ENCODE measurements around the gene CRAMP1.
A peak's percentile ranks its signal among the peaks of the same experiment; 100 is the strongest.
"Not testable (repeated sequence)": the region's sequence is repeated elsewhere in the genome, so short reads cannot be mapped to it uniquely, and the experiment has no call there.

The CRAMP1 gene

DNA sequence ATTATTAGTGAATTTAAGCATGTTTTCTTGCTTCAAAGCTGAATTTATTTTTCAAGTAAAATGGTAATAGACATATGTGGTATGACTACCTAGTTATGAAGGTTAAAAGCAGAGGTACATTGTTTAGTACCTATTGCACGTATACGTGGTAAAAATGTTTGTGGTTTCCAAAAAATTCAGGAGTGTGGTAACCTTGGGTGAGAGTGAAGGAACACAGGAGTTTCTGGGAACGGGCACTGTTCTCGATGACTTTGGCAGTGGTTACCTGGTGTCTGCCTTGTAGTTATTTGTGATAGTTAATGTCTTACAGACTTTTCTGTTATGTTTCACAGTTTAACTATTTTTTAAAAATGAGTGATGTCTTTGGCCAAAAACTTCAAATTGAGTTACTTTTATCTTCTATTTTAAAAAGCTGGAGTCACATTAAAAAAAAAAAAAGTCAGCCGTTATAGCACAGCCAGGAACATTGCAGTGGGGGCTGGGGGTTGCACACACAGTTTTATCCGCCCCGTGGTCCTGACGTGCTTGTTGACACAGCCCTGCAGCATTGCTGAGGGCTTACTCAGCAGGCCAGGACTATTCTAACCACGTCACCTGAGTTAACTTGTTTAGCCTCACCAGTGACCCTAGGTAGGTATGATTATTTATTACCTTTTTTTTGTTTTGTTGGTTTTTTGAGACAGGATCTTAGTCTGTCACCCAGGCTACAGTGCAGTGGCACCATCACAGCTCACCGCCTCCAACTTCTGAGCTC lies 76.8 kb downstream of the CRAMP1 start:
- DNase-seq = no peak

DNA sequence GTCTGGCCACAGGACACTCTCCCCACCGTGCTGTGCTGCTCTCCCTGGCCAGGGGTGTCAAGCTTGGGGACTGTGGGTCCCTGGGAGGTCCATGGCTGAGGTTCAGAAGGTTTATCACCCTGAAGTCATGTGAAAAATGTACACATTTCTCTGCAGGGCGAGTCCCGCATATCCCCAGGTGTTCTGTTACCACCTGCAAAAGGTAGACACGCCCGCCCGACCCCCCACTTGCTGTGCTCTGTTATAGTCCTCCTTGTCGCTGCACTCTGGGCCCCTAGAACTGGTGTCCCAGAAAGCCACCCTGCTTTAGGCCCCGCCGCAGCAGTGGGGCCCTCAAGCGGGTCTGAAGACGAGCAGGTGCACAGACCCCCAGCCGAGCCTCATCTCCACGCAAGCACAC lies 77.7 kb downstream of the CRAMP1 start:
- no peak for DNase-seq

DNA sequence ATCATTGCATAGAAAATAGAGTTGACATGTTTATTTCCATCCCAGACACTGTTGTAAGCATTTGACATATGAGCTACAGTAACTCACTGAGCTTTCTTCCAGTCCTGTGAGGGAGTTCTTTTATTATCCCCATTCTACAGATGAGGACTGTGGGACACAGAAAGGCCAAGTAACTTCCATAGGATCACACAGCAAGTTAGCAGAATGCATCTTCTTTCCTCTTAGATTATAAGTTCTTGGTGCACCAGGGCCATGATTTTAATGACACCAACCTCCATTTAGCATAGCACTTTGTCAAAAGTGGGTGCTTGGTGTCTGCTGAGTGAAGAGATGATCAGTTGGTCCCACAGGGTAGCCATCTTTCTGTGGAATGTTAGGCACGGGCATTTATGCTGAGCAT lies 78.7 kb downstream of the CRAMP1 start:
- DNase-seq = no peak

DNA sequence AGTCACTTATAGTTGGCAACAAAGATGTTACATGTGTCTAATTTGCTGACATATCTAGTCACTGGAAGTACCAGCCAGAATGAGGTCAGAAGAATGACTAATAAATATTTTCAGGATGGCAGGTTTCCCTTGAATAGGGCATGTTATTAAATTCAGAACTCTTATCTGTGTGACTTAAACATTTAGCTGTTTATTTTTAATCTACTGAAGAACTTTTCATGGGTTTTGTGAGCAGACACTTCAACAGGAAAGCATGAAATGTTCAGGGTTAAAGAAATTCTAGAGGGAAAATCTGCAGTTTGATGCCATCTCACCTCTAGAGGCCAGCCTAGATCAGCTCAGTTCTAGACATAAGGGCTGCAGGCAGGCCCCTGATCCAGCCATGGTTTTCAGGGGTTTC lies 79.1 kb downstream of the CRAMP1 start:
- DNase-seq = peak; percentile 19

DNA sequence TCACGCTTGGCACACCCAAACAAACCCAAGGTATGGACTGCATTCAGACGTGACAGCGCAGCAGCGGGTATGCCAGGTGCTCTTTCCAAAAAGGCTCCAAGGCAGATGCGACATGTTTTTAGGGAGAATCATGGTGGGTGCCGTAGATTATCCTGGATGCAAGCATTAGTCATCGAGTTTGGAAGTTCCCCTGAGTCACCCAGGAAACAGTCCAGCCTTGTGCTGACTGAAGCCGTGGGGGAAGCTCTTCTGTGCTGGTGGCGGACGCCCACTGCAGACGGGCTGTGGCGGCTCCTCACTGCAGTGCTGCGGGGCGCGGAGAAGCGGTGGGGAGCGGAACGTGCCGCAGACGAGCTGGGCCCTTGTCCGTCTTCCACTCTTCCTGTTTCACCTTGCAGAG lies 79.8 kb downstream of the CRAMP1 start:
- no peak for DNase-seq

DNA sequence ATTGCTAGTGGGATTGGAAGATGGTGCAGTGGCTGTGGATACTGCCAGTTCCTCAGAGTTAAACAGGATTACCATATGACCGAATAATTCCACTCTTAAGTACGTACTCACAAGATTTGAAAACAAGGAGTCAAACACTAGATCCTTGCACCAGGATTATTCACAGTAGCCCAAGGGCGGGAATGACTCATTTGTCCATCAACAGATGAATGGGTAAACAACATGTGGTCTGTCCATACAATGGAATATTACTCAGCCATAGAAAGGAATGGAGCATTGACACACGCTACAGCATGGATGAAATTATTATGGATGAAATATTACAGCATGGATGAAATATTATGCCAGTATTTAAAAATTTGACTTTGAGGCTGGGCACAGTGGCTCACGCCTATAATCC lies 84.7 kb downstream of the CRAMP1 start:
- no peak for DNase-seq

DNA sequence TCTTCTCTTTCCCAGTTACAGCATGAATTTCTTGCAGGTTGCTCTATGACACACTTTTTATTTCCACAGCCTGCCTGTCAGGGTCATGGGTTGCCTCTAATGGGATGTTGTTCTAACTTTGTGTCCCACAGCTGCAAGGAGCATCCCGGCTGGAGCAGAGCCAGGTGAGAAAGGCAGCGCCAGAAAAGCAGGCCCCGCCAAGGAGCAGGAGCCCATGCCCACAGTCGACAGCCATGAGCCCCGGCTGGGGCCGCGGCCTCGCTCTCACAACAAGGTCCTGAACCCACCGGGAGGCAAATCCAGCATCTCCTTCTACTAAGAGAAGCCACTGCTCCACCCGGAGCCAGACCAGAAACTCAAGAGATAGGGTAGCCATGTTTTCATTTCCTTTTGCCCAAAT lies 86.5 kb downstream of the CRAMP1 start:
- DNase-seq = no peak

DNA sequence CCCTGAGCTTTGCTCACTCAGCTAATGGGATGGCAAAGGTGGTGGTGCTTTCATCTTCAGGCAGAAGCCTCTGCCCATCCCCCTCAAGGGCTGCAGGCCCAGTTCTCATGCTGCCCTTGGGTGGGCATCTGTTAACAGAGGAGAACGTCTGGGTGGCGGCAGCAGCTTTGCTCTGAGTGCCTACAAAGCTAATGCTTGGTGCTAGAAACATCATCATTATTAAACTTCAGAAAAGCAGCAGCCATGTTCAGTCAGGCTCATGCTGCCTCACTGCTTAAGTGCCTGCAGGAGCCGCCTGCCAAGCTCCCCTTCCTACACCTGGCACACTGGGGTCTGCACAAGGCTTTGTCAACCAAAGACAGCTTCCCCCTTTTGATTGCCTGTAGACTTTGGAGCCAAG lies 88.1 kb downstream of the CRAMP1 start:
- no peak for DNase-seq

DNA sequence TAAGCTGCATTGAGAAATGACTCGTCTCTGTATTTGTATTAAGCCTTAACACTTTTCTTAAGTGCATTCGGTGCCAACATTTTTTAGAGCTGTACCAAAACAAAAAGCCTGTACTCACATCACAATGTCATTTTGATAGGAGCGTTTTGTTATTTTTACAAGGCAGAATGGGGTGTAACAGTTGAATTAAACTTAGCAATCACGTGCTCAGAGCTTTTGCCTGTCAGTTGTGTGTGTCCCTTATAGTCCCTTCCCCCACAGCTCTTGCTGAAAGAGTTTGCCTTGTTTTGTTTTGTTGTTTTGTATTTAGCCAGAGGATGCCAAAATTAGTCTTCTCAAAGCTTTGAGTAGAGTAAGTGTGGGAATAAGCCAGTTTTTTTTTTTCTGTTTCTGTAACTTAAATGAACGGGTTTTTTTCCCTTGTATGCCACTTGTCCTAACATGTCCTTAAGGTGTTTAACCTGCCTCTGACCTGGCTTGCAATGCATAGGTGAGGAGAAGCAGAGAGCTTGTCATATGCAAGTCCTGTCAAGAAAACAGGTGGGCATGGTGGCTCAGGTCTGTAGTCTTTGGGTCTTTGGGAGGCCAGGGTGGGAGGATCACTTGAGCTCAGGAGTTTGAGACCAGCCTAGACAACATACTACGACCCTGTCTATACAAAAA lies 89.2 kb downstream of the CRAMP1 start:
- no peak for DNase-seq

DNA sequence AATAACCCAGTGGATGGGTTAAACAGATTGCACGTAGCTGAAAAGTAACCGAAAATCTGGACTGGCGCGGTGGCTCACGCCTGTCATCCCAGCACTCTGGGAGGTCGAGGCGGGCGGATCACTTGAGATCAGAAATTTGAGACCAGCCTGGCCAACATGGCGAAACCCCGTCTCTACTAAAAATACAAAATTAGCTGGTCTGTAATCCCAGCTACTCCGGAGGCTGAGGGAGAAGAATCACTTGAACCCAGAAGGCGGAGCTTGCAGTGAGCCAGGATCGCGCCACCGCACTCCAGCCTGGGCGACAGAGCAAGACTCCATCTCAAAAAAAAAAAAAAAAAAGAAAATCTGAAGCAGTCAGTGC lies 93.1 kb downstream of the CRAMP1 start:
- DNase-seq = not testable (repeated sequence)

DNA sequence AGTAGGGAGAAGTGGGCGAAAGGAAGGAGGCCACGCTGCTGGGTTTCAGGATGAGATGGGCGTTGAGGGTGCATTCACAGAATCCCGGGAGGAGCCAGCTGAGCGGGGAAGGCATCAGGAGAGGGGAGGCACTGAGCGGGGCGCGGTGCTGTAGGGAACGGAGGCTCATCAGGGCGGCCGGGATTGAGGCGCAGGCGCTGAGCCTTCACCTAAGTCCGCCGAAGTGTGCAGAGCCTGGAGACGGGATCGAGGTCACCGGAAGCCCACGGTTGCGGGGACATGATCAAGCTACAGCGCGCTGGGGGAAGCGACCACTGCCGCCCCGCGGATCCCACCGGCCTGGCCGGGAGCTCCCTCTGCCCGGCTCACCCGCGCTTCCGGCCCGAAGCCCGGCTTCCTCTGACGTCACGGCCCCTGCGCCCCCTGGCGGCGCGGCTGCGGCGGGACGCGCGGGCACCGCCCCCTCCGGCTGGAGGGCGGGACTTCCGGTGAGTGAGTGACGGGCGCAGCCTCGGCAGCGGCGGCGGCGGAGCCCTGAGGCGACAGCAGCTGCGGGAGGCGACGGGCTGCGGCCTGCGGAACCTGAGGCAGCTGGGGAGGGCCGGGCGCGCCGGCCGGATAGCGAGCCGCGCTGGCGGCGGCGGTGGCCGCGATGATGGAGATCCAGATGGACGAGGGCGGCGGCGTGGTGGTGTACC lies 93.7 kb downstream of the CRAMP1 start, which contains the start of gene MAPK8IP3:
TSS of gene MAPK8IP3 (plus strand) at position 508 of the 698 bp plus-strand sequence. CDS start at position 653, 145 bp downstream.
- peak; percentile 93 for DNase-seq

DNA sequence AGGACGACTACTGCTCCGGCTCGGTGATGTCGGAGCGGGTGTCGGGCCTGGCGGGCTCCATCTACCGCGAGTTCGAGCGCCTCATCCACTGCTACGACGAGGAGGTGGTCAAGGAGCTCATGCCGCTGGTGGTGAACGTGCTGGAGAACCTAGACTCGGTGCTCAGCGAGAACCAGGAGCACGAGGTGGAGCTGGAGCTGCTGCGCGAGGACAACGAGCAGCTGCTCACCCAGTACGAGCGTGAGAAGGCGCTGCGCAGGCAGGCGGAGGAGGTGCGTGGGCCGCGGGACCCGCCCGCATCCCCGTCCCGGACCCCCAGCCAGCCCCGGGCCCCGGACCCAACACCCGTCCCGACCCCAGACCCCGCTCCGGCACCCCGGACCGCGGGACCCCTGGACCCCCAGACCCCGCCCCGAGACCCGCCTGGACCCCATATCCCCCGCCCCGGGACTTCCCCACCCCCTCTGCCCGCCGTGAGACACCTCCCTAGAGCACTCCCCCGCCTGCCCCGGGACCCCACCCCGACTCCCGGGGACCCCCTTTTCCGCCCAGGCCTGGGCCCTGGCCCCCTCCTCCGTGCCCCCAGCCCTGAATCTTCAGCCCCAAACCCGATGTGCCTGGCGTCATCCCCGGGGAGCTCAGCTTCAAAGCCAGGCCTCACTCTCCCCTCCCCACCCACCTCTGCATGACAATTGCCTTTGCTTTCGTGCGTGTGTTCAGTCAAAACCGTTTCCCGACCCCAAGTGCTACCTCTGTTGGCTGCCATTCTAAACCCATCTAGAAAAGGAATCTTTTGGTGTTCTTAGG lies 94.4 kb downstream of the CRAMP1 start:
- DNase-seq = peak; percentile 65

DNA sequence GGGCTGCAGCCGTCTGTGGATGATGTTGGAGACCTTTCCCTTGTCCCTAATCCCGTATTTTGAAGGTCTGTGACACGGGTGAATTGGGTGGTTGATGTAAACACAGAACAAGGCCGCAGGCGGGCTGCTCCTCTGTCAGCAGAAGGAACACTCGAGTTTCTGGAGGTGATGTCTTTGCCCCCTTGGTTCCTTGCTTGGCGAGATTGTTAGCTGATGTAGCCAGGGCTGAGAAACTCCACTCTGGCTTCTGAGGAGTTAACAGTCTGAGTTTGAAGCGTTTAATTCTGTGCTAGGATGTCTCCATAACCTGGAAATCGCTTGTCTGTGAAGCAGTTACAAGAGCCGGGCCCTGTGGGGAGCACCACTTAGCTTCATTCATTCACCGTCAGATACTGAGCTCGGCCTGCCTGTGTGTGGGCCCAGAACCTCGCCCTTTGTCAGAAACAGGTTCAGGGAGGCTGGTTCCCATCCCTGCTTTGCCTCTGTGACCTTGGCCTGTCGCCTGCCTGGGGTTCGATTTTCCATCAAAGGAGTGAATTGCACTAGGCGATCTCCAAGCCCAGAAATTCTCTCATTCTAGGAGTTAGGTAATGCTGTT lies 95.1 kb downstream of the CRAMP1 start:
- DNase-seq = peak; percentile 59

DNA sequence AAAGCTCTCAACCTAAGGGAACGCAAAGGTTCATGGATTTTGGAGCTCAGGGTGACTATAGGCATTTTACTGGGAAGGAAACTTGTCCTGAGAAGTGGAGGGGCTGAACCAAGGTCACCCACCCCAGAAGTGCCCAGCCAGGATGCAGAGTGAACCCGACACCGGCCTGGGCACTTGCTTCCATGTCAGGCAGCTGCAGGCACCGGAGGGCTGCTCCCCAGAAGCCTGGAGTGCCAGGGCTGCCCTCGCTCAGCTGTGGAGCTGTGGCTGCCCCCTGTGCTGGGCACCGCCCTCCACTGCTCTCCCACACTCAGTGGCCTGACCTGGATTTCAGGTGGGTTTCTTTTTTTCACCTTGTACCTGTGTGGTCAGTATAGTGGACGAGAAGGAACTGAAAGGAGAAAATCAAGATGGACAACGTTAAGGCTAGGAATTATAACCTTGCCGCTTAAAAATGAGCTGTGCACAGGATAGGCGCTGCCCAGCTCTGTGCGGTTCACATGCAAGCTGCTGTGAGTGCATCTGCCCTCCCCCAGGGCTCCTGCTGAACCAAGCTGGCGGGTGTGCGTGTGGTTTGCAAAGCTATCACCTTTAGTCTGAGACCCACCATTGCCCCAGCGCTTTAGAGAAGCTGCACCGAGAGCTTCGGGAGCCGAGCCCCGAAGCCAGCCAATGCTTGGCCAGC lies 96.1 kb downstream of the CRAMP1 start:
- DNase-seq = peak; percentile 24

DNA sequence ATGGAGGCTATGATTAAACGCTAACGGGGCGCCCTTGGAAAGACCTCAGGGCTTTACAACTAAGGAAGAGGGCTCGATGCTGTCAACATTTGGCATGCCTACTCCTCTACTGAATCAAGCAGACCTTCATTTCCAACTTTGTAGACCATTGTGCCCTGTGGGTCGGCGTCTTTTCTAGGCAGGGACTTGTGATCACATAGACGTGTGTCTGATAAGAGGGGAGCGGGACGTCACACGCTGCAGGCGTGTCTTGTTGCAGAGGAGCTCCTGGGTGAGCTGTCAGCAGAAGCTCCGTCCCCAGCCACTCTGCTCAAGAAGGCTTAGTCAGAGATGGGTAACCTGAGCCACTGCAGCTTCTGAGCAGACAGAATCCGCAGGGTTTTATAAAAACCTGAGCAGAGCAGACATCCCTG lies 96.6 kb downstream of the CRAMP1 start:
- DNase-seq = peak; percentile 52

DNA sequence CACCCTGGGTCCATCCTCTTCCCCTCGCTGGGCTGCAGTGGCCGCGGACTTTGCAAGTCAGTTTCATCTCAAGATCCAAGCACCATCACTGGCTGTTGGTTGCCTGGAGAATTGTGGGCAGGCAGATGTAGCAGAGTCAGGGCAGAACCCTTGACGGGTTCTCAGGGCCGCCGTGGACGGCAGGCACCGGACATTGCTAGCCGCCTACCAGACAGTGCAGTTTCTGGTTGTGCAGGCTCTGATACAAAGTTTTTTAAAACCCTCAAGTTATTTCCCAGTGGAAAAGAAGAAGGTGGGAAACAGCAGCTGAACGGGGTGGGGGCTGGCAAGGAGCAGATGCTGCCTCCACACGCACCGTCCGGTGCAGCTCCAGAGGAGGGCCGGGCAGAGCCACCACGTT lies 97.2 kb downstream of the CRAMP1 start:
- no peak for DNase-seq

DNA sequence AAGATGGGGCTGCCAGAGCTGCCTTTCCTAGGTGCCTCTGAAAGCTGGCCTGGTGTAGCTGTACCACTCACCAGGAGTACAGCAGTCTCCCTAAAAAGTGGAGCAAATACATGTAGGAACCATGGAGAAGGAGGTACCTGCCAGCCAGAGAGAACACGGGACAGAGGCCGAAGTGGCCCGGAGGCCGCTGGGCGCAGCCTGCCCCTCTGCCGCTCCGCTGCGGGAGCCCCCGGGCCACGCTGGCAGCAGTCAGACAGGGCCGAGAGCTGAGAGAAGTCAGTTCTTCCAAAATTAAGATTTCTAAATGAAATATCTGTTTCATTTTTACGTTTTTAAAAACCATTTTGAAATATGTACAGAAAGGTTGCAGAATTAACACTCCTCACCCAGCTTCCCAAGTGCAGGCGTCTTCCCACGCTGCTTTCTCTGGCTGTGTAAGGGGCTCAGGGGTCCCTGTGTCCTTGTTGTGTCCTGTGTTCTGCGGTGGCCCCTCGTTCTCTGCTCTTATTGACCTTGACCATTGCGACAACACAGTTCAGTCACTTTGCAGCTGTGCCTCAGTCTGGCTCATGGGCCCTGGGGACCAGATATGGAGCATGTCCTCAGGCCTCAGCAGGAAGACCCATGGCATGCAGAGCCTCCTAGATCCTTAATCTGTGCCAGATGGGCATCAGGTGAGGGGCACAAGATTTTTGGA lies 98.8 kb downstream of the CRAMP1 start:
- no peak for DNase-seq

DNA sequence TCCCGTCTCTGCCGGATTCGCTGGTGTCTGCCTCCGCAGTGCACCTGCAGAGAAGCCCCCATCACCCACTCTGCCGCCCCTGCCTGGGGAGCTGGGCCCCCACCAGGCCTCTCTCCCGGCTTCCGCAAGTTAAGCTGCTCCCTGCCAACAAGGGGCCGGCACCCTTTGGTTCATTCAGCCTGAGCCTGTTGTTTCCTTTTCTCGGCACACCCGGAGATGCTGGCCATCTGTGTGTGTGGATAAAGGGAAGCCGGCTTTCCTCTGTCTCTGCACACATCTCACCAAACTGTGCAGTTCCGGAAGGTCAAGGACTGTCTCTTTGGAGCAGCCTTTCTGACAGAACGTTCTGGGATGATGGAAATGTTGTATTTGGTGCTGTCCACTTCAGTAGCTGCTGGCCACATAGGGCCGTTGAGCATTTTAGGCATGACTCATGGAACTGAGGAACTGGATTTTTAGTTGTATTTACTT lies 100.7 kb downstream of the CRAMP1 start:
- DNase-seq = peak; percentile 57

DNA sequence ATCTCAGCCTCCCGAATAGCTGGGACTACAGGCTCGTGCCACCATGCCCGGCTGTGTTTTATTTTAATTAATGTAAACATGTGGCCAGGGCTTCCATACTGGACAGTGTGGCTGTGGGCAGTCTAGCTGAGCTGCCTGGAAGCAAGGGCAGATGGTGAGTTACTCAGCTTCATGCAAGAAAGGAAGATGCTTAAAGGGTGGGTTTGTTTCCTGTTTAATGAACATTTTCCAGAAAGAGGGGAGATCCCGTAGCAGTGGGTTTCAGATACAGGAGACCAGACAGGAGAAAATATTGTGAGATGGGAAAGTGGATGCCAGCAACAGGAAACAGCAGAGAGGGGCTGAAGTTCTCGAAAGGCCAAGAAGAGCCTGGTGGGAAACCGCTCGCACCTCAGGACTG lies 101.2 kb downstream of the CRAMP1 start:
- DNase-seq = no peak

DNA sequence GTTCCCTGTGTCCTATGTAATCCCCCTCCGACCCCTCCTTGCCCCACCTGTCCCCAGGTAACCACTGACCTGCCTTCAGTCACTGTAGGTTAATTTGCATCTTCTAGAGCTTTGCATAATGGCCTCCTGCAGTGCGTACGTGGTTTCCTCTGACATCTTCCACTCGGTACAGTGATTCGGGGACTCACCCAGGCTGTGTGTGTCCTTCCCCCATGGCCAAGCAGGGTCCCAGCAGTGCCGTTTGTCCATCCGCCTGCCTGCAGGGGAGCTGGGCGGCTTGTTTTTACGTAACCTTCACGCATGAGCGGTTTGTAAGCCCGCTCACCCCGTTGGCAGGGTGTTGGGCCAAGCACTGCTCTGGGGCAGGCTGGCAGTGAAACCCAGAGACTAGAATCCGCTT lies 101.8 kb downstream of the CRAMP1 start:
- DNase-seq = peak; percentile 12

DNA sequence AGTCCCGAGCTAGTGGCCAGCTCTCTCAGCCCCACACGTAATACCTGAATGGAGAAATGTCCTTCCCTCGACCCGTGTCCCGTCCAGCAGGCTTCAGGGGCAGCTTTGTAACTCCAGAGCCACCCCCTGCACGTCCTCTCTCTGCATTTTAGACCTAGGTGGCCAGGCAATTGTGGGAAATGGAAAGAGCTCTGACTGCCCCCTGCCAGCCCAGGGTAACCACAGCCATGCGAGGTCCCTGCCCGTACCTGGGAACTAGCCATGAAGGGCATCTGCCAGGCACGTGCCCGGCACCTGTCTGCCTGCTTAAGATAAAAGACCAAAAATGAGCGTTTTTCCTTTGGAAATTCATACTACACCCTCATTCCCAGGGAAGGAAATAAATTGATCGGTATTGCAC lies 103.1 kb downstream of the CRAMP1 start:
- no peak for DNase-seq

All from hematopoietic multipotent progenitor cell treated with erythropoietin and hydrocortisone succinate and interleukin-3 and kit ligand, for 4 days (in vitro differentiated cells).